ENCODE measurements around the gene CDS2. TPM values are rescaled to one million over a fixed set of nuclear protein-coding genes. Genes with fewer than 3 reads are reported as not detected.

Gene CDS2
- polyA plus RNA-seq, 1 donor from 2014 or later = 66.7 TPM

DNA sequence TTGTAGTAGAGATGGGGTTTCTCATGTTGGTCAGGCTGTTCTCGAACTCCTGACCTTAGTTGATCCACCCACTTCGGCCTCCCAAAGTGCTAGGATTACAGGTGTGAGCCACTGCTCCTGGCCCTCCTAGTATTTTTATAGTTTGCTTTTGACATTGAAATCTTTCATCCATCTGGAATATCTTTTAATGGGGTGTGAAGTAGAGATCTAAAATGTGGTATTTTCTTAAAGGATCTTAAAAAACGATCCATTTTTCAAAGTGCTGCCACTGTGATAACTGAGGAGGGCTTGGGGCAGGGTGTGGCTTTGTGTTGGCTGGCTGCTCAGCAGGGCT, 23.1 kb downstream of the CDS2 start:
- Histone ChIP-seq H3K4me2 (ENCODE audit: low read length) (no peak overlapping the region), H3K4me3 (ENCODE audit: low read length) (no peak overlapping the region), H3K79me2 (replicated peaks; ENCODE audit: insufficient read depth, low read length) (peaks cover 71% of the 10 kb centered on the region), H3K9me2 (ENCODE audit: insufficient read depth, low read length) (no peaks in the 10 kb centered on the region), H3K27me3 (ENCODE audit: insufficient read depth, low read depth, low read length) (no peaks in the 10 kb centered on the region), H3K9me3 (ENCODE audit: low read length) (no peaks in the 10 kb centered on the region), H3K27ac (ENCODE audit: low read length) (no peak overlapping the region), H3F3A (ENCODE audit: insufficient read depth, low read length, poor library complexity, severe bottlenecking) (no peaks in the 10 kb centered on the region), H2AFZ (ENCODE audit: low read depth, low read length) (no peak overlapping the region), H3K36me3 (ENCODE audit: insufficient read depth, low read length) (no peaks in the 10 kb centered on the region), H4K20me1 (ENCODE audit: insufficient read depth) (no peaks in the 10 kb centered on the region), H3K9ac (ENCODE audit: low read length) (no peak overlapping the region)
- TF ChIP-seq EZH2 (IDR thresholded peaks at IDR 0.05; ENCODE audit: borderline replicate concordance, insufficient read depth, low read length, poor library complexity, severe bottlenecking) (no peak), POLR2AphosphoS5 (IDR thresholded peaks at IDR 0.05) (no peak), MXI1 (conservative IDR thresholded peaks at IDR 0.05; ENCODE audit: poor library complexity, severe bottlenecking) (no peak), RAD21 (conservative IDR thresholded peaks at IDR 0.05) (no peak), EP300 (conservative IDR thresholded peaks at IDR 0.05; ENCODE audit: poor library complexity, severe bottlenecking) (no peak), SMC3 (conservative IDR thresholded peaks at IDR 0.05; ENCODE audit: poor library complexity) (no peak)
- TF ChIP-seq, protein P1, sequence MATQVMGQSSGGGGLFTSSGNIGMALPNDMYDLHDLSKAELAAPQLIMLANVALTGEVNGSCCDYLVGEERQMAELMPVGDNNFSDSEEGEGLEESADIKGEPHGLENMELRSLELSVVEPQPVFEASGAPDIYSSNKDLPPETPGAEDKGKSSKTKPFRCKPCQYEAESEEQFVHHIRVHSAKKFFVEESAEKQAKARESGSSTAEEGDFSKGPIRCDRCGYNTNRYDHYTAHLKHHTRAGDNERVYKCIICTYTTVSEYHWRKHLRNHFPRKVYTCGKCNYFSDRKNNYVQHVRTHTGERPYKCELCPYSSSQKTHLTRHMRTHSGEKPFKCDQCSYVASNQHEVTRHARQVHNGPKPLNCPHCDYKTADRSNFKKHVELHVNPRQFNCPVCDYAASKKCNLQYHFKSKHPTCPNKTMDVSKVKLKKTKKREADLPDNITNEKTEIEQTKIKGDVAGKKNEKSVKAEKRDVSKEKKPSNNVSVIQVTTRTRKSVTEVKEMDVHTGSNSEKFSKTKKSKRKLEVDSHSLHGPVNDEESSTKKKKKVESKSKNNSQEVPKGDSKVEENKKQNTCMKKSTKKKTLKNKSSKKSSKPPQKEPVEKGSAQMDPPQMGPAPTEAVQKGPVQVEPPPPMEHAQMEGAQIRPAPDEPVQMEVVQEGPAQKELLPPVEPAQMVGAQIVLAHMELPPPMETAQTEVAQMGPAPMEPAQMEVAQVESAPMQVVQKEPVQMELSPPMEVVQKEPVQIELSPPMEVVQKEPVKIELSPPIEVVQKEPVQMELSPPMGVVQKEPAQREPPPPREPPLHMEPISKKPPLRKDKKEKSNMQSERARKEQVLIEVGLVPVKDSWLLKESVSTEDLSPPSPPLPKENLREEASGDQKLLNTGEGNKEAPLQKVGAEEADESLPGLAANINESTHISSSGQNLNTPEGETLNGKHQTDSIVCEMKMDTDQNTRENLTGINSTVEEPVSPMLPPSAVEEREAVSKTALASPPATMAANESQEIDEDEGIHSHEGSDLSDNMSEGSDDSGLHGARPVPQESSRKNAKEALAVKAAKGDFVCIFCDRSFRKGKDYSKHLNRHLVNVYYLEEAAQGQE (IDR thresholded peaks at IDR 0.05; ENCODE audit: borderline replicate concordance) = no peak
- TF ChIP-seq, protein P2, sequence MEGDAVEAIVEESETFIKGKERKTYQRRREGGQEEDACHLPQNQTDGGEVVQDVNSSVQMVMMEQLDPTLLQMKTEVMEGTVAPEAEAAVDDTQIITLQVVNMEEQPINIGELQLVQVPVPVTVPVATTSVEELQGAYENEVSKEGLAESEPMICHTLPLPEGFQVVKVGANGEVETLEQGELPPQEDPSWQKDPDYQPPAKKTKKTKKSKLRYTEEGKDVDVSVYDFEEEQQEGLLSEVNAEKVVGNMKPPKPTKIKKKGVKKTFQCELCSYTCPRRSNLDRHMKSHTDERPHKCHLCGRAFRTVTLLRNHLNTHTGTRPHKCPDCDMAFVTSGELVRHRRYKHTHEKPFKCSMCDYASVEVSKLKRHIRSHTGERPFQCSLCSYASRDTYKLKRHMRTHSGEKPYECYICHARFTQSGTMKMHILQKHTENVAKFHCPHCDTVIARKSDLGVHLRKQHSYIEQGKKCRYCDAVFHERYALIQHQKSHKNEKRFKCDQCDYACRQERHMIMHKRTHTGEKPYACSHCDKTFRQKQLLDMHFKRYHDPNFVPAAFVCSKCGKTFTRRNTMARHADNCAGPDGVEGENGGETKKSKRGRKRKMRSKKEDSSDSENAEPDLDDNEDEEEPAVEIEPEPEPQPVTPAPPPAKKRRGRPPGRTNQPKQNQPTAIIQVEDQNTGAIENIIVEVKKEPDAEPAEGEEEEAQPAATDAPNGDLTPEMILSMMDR (IDR thresholded peaks at IDR 0.05; ENCODE audit: poor library complexity, severe bottlenecking) = no peak

DNA sequence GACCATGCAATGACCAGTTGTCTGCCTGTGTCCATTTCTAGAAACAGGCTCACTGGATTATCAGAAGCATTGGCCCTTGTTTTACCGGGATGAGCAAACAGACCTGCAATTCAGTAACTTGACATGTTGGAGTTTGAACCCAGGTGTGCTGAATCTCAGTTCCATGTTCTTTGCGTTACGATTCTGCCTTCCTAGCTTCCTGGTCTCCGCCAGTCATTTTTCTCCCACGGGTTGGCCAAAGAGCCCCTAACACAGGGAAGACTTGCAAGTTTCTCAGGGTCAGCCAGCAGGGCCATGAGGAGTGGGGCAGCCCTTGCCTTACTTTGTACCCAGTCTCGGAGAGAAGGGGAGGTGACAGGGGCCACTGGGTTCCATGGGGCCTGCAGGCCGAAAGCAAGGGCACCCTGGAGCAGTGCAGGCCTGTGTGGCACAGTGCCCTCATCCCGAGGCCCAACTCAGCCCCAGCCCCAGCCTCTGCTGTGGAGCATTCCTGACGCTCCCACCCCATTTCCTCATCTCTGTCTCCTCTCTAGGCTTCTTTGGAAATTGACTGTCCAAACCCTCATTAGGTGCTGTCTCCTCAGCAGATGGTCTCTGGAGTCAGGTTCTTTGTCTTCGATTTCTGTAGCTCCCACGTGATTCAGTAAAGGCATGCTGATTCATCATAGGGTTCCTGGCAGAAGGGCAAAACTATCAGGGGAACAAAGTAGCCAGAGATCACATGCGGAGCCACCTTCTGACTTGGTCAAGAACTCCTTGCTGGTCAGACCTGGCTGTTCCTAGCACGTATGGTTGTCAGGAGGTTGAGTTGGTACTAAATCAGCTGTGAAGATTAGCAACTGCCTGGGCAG, 23.6 kb downstream of the CDS2 start:
- TF ChIP-seq, protein P1 (IDR thresholded peaks at IDR 0.05; ENCODE audit: borderline replicate concordance) = no peak
- TF ChIP-seq EP300 (conservative IDR thresholded peaks at IDR 0.05; ENCODE audit: poor library complexity, severe bottlenecking) (no peak), TAF1 (IDR thresholded peaks at IDR 0.05; ENCODE audit: low read depth) (no peak), SMC3 (conservative IDR thresholded peaks at IDR 0.05; ENCODE audit: poor library complexity) (no peak), RAD21 (conservative IDR thresholded peaks at IDR 0.05) (no peak), POLR2AphosphoS5 (IDR thresholded peaks at IDR 0.05) (no peak), MXI1 (conservative IDR thresholded peaks at IDR 0.05; ENCODE audit: poor library complexity, severe bottlenecking) (no peak), EZH2 (IDR thresholded peaks at IDR 0.05; ENCODE audit: borderline replicate concordance, insufficient read depth, low read length, poor library complexity, severe bottlenecking) (no peak)
- TF ChIP-seq, protein P2 (IDR thresholded peaks at IDR 0.05; ENCODE audit: poor library complexity, severe bottlenecking) = no peak
- H3K9me2 ChIP-seq (ENCODE audit: insufficient read depth, low read length) = no peaks in the 10 kb centered on the region
- no peaks in the 10 kb centered on the region for H3K36me3 ChIP-seq (ENCODE audit: insufficient read depth, low read length)
- no peaks in the 10 kb centered on the region for H3K27me3 ChIP-seq (ENCODE audit: insufficient read depth, low read depth, low read length)
- no peaks in the 10 kb centered on the region for H4K20me1 ChIP-seq (ENCODE audit: insufficient read depth)
- H2AFZ ChIP-seq (ENCODE audit: low read depth, low read length) = no peak overlapping the region
- H3K27ac ChIP-seq (ENCODE audit: low read length) = no peak overlapping the region
- H3K79me2 ChIP-seq (replicated peaks; ENCODE audit: insufficient read depth, low read length) = peaks cover 69% of the 10 kb centered on the region
- H3K9me3 ChIP-seq (ENCODE audit: low read length) = no peaks in the 10 kb centered on the region
- no peaks in the 10 kb centered on the region for H3F3A ChIP-seq (ENCODE audit: insufficient read depth, low read length, poor library complexity, severe bottlenecking)
- H3K9ac ChIP-seq (ENCODE audit: low read length) = no peak overlapping the region
- H3K4me3 ChIP-seq (ENCODE audit: low read length) = no peak overlapping the region
- no peak overlapping the region for H3K4me2 ChIP-seq (ENCODE audit: low read length)
